AG04449 (cell line): Measurements from ENCODE around the gene MYBPH.

Experiments used
- CTCF ChIA-PET: fragments of 350-600 bp; formaldehyde crosslinking; extraction: SDS; loops from one replicate; lab custom pipeline; 2021; ENCODE audit warnings: antibody characterized with exemption; lab: Yijun Ruan, JAX
- POLR2A ChIA-PET: fragments of 400-600, 350-600 bp; formaldehyde crosslinking; extraction: SDS; loops from one replicate; lab custom pipeline; 2020; ENCODE audit warnings: antibody characterized with exemption, inconsistent platforms; lab: Yijun Ruan, JAX
- DNase-seq: peaks from one replicate; pipeline ENCODE4 v3.0.0-alpha.2; 2010; ENCODE audit warnings: low read depth, low spot score
- H3K4me3 ChIP-seq: 2 replicates; pipeline ENCODE4 v1.5.1; 2011; ENCODE audit warnings: low read depth, mild to moderate bottlenecking, control low read depth, low read length
- CTCF ChIP-seq: IDR thresholded peaks from one replicate; pipeline ENCODE4 v1.5.1; 2011; ENCODE audit warnings: mild to moderate bottlenecking, moderate library complexity, low read length, control low read depth, inconsistent platforms; ENCODE audit not compliant: insufficient read depth; ENCODE audit errors: missing control alignments

MYBPH gene

GRCh38 chr1:203175237-203175826, at the start of gene MYBPH:
MYBPH (minus strand) TSS chr1:203175826; CDS start chr1:203175755, 71 bp downstream.
- ChIA-PET CTCF (interaction anchor here (1.6 to 15.2 kb wide), 8 partner anchors 8 to 135 kb away, joined by 4 to 209 read pairs (median 62); partner anchors contain the start of gene CHI3L1), POLR2A (no interaction called here)

DNA sequence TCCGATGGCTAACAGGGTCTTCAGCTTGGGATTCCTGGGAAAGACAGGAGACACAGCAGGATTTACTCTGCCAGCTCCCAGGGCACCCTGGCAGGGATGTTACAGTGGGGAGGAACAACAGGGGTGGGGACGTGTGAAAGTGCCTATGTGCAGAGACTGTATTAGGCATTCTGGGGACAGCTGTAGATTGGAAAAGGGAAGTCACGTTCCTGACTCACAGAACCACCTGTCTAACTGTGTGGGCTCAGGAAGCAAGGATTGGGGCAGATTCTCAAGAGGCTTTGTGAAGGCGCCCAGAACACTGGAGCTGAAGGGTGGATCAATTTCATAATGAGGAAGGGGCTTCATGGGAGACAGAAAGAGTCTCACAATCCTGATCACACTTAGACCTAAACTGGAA, 49.4 kb upstream of the MYBPH start:
- no peak for DNase-seq
- no peak overlapping the region for H3K4me3 ChIP-seq
- ChIA-PET POLR2A (interaction anchor here (0.6 kb wide), 1 partner anchor 263 kb away, joined by 3 read pairs; no protein-coding TSS in a partner anchor), CTCF (interaction anchor here (1.1 to 25.8 kb wide), 5 partner anchors 9 to 225 kb away, joined by 3 to 594 read pairs (median 44); partner anchors contain the start of gene ADORA1)
- no peak for TF ChIP-seq CTCF

More at GRCh38 chr1:203175237-203175826, at the start of gene MYBPH:
- TF ChIP-seq CTCF, result no peak
- DNase-seq, result no peak
- no peak within 1 kb of the TSS for H3K4me3 ChIP-seq

- CTCF ChIA-PET, result interaction anchor here (0.7 to 25.8 kb wide), 7 partner anchors 7 to 223 kb away, joined by 3 to 594 read pairs (median 6); partner anchors contain the start of gene ADORA1
- POLR2A ChIA-PET, result no interaction called here
- TF ChIP-seq CTCF, result no peak
- H3K4me3 ChIP-seq, result no peak overlapping the region
- no peak for DNase-seq
Observed at GRCh38 chr1:203223012-203223775, 47.6 kb upstream of the MYBPH start.

- POLR2A ChIA-PET, result no interaction called here
- CTCF ChIA-PET, result interaction anchor here (1.0 to 25.8 kb wide), 6 partner anchors 17 to 197 kb away, joined by 3 to 594 read pairs (median 14); partner anchors contain the start of gene ADORA1
- DNase-seq, result no peak
- H3K4me3 ChIP-seq, result no peak overlapping the region
- TF ChIP-seq CTCF, result no peak
Observed at GRCh38 chr1:203219934-203220333, 44.3 kb upstream of the MYBPH start.

DNA sequence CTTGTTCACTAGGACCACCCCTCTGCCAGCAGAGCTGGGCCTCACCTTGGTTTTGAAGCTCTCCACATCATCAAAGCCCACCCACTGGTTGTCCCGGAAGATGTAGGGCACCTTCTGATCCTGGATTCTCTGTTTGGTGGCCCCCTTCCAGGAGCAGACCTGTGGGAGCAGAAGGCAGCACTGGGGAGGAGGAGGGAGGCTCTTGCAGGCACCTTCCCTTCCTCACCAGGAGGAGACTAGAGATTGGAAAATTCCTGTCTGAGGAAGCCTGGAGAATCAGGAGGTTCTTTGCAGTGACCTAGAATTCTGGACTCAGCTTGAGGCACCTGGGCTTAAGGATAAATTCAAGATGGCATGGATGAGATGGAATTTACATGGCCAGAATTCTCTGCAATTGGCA, 43.5 kb upstream of the MYBPH start:
- POLR2A ChIA-PET, result no interaction called here
- no peak for TF ChIP-seq CTCF
- DNase-seq, result no peak
- CTCF ChIA-PET, result interaction anchor here (1.1 to 25.8 kb wide), 9 partner anchors 10 to 191 kb away, joined by 3 to 594 read pairs (median 26); partner anchors contain the start of gene ADORA1
- H3K4me3 ChIP-seq, result no peak overlapping the region

DNA sequence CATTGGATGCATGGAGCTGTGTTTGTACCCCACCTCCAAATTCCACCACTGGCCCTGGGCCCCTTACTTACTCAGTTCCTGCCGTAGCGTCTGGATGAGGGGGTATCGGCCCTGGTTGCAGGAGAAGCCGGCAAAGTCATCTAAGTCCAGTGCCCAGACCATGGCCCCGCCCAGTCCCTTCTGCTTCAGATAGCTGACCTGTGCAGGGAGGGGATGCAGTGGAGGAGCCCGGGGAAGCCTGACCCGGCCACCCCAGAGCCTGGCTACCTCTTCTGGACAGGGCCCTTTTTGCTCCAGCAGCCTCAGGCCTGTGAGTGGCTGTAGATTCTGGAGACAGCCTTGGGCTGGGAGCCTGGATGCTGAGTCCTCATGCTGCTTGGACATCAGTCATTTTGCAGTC, 42.0 kb upstream of the MYBPH start:
- POLR2A ChIA-PET, result no interaction called here
- TF ChIP-seq CTCF, result no peak
- no peak for DNase-seq
- CTCF ChIA-PET, result interaction anchor here (0.8 to 25.8 kb wide), 19 partner anchors 8 to 195 kb away, joined by 3 to 594 read pairs (median 23); partner anchors contain the start of genes ADORA1, MYBPH and MYOG
- no peak overlapping the region for H3K4me3 ChIP-seq
